K562 treated with DMSO at 1 percent for 48 hours (cell line): ENCODE data around the gene DSTN. TPM values are rescaled to one million over a fixed set of nuclear protein-coding genes. Genes with fewer than 3 reads are reported as not detected.

Experiments used
- total RNA-seq: library from RNA; unstranded; fragments of 300-600 nt; gene quantifications from 2 replicates; pipeline ENCODE4 v1.2.3, GENCODE V29; 2022; ENCODE audit warnings: low replicate concordance; ENCODE audit errors: extremely low read depth

DSTN gene
- not detected in 2 replicates for total RNA-seq

GRCh38 chr20:17569616-17570346 lies at the start of gene DSTN:
Gene DSTN, plus strand, starts transcription at chr20:17570075. Its CDS starts 134 bp downstream, at chr20:17570209.

GRCh38 chr20:17530716-17531664 lies 38.9 kb upstream of the DSTN start, which contains the start of gene BFSP1:
Gene BFSP1, minus strand, starts transcription at chr20:17531379. Its CDS starts 50 bp downstream, at chr20:17531329.

Other genes starting within 250 kb of the DSTN start
- gene BFSP1, start 38.7 kb upstream of the DSTN start, total RNA-seq, result not detected in 2 replicates
- not detected in 2 replicates for gene RRBP1, start 112.2 kb downstream of the DSTN start, total RNA-seq
- not detected in 2 replicates for gene BANF2, start 129.9 kb downstream of the DSTN start, total RNA-seq